Epithelial cell of proximal tubule (primary cell): ENCODE measurements around the gene SMARCA4. TPM values are rescaled to one million over a fixed set of nuclear protein-coding genes. Genes with fewer than 3 reads are reported as not detected.

ENCODE experiments used
- DNase-seq: peaks from one replicate; pipeline ENCODE4 v3.0.0-alpha.2; 2011; ENCODE audit warnings: low read depth
- H3K4me3 ChIP-seq: 2 replicates; pipeline ENCODE4 v1.5.1; 2011; ENCODE audit warnings: low read depth, mild to moderate bottlenecking, low read length
- CTCF ChIP-seq: conservative IDR thresholded peaks from 2 replicates; pipeline ENCODE4 v1.5.1; 2012; ENCODE audit warnings: low read depth, mild to moderate bottlenecking, low read length
- total RNA-seq: library from RNA; depleted of rRNA; stranded (reverse); fragments of >200 nt; gene quantifications from 2 replicates; pipeline ENCODE4 v1.2.3, GENCODE V29; 2015

Gene SMARCA4
- total RNA-seq, 1 donor from 2014 or later, result 156 TPM

- no peak overlapping the region for H3K4me3 ChIP-seq
- DNase-seq, result no peak
- TF ChIP-seq CTCF, result no peak
Observed at GRCh38 chr19:11108746-11109145, 147.9 kb downstream of the SMARCA4 start.

- no peak for TF ChIP-seq CTCF
- no peak overlapping the region for H3K4me3 ChIP-seq
- DNase-seq, result no peak
Observed at GRCh38 chr19:11111117-11111770, 150.4 kb downstream of the SMARCA4 start.

GRCh38 chr19:11111771-11112144 is 150.9 kb downstream of the SMARCA4 start:
- no peak for DNase-seq
- TF ChIP-seq CTCF, result no peak
- H3K4me3 ChIP-seq, result no peak overlapping the region

Other genes with a start within 250 kb of the SMARCA4 start
- gene DNM2, start 243.0 kb upstream of the SMARCA4 start, total RNA-seq, result 94.5 and 103 TPM in 2 replicates
- gene TMED1, start 124.8 kb upstream of the SMARCA4 start, total RNA-seq, result 57.3 and 64.8 TPM in 2 replicates
- 0.72 TPM in 1 of 2 replicates, not detected in the other for gene C19orf38, start 112.6 kb upstream of the SMARCA4 start, total RNA-seq
- 29.3 and 39.4 TPM in 2 replicates for gene CARM1, start 89.5 kb upstream of the SMARCA4 start, total RNA-seq
- gene YIPF2, start 32.4 kb upstream of the SMARCA4 start, total RNA-seq, result 48.5 and 56.7 TPM in 2 replicates
- gene TIMM29, start 32.2 kb upstream of the SMARCA4 start, total RNA-seq, result 45.3 and 50.2 TPM in 2 replicates
- 123 and 184 TPM in 2 replicates for gene LDLR, start 128.4 kb downstream of the SMARCA4 start, total RNA-seq
- gene SPC24, start 194.8 kb downstream of the SMARCA4 start, total RNA-seq, result 33.0 and 76.1 TPM in 2 replicates
- 78.3 and 94.0 TPM in 2 replicates for gene KANK2, start 236.5 kb downstream of the SMARCA4 start, total RNA-seq